GM12878 (cell line): ENCODE data around the gene PIK3R3. TPM values are rescaled to one million over a fixed set of nuclear protein-coding genes. Genes with fewer than 3 reads are reported as not detected.

ENCODE experiments used
- ATAC-seq: fragments of 200-7000 bp; cut with Tn5 transposase; 3 replicates; pipeline ENCODE4 v1.9.1; 2020; ENCODE audit warnings: mild to moderate bottlenecking, moderate library complexity
- BruUV-seq: library from RNA; stranded (reverse); fragments of 400-500 nt; replicated peaks from 2 replicates; lab custom pipeline; 2021; lab: Mats Ljungman, UMichigan
- CTCF ChIA-PET: fragments of 300-600 bp; sonication (Branson Sonifier 250); formaldehyde crosslinking; extraction: SDS; loops from one replicate; lab custom pipeline; 2021; ENCODE audit warnings: inconsistent platforms; lab: Yijun Ruan, JAX
- POLR2A ChIA-PET: fragments of 350-600 bp; formaldehyde crosslinking; extraction: SDS; loops from one replicate; lab custom pipeline; 2021; ENCODE audit warnings: inconsistent platforms; lab: Charles Lee
- RAD21 ChIA-PET: fragments of 300-600 bp; sonication (Branson Sonifier 250); formaldehyde crosslinking; loops from one replicate; lab custom pipeline; 2023; ENCODE audit warnings: antibody characterized with exemption; ENCODE audit not compliant: unreplicated experiment; lab: Charles Lee
- SMC1A ChIA-PET: fragments of 300-600 bp; sonication (Branson Sonifier 250); formaldehyde crosslinking; loops from one replicate; lab custom pipeline; 2023; ENCODE audit not compliant: unreplicated experiment, uncharacterized antibody; lab: Charles Lee
- DNase-seq: peaks from one replicate; pipeline ENCODE4 v3.0.0-alpha.2; 2011; ENCODE audit warnings: low read depth, low spot score
- FAIRE-seq: peaks from 3 replicates; lab custom pipeline; 2011; peaks lifted over from hg19 to GRCh38; lab: Jason Lieb, UNC
- H2AFZ ChIP-seq: 2 replicates; pipeline ENCODE4 v1.6.0; 2011; ENCODE audit warnings: low read depth, low read length, control low read depth; ENCODE audit not compliant: control insufficient read depth
- H3K27ac ChIP-seq: 2 replicates; pipeline ENCODE4 v1.5.1; 2011; ENCODE audit warnings: control low read depth; ENCODE audit not compliant: control insufficient read depth, insufficient read depth
- H3K27me3 ChIP-seq, 2 experiments: replicated peaks in 1 of 2; 2 replicates each; pipeline versions ENCODE4 v1.6.0 to v1.6.1; 2011; ENCODE audit warnings: low read length in 1 of 2; ENCODE audit not compliant: control insufficient read depth in 2 of 2, insufficient read depth in 2 of 2
- H3K36me3 ChIP-seq, 2 experiments: 2 replicates each; pipeline ENCODE4 v1.5.1; 2011; ENCODE audit warnings: low read length in 1 of 2; ENCODE audit not compliant: control insufficient read depth in 2 of 2, insufficient read depth in 2 of 2
- H3K4me1 ChIP-seq: 2 replicates; pipeline ENCODE4 v1.6.1; 2011; ENCODE audit warnings: mild to moderate bottlenecking, low read length, moderate library complexity, mixed read lengths; ENCODE audit not compliant: control insufficient read depth, insufficient read depth
- H3K4me2 ChIP-seq: 2 replicates; pipeline ENCODE4 v1.6.0; 2011; ENCODE audit warnings: control low read depth; ENCODE audit not compliant: control insufficient read depth, insufficient read depth
- H3K4me3 ChIP-seq: fragments of 200-600 bp; sonication (generic); 2 replicates; pipeline ENCODE4 v1.5.1; 2016
- H3K79me2 ChIP-seq: 2 replicates; pipeline ENCODE4 v1.6.0; 2011; ENCODE audit warnings: low read length; ENCODE audit not compliant: control insufficient read depth, insufficient read depth
- H3K9ac ChIP-seq: 2 replicates; pipeline ENCODE4 v1.8.0; 2011; ENCODE audit warnings: low read length, control low read depth, mixed read lengths; ENCODE audit not compliant: control insufficient read depth, insufficient read depth
- H3K9me3 ChIP-seq: replicated peaks from 3 replicates; pipeline ENCODE4 v1.5.1; 2011; ENCODE audit warnings: mild to moderate bottlenecking, low read length; ENCODE audit not compliant: control insufficient read depth, insufficient read depth
- H4K20me1 ChIP-seq: 2 replicates; pipeline ENCODE4 v1.6.0; 2011; ENCODE audit not compliant: control insufficient read depth, insufficient read depth
- CBX3 ChIP-seq: fragments of 200-600 bp; sonication (generic); IDR thresholded peaks from 2 replicates; pipeline ENCODE4 v1.6.1; 2016; ENCODE audit warnings: low read depth, borderline replicate concordance
- FOXK2 ChIP-seq: fragments of 450-650 bp; IDR thresholded peaks from 2 replicates; pipeline ENCODE4 v1.6.1; 2017; ENCODE audit warnings: mild to moderate bottlenecking, moderate library complexity
- GATAD2B ChIP-seq: fragments of 450-650 bp; conservative IDR thresholded peaks from 2 replicates; pipeline ENCODE4 v1.6.1; 2017; ENCODE audit warnings: low read depth, mild to moderate bottlenecking, moderate library complexity
- IKZF2 ChIP-seq, 2 experiments: fragments of 450-650 bp; IDR thresholded peaks; 2 replicates each; pipeline ENCODE4 v1.6.1; 2017; ENCODE audit warnings: mild to moderate bottlenecking in 2 of 2, moderate library complexity in 2 of 2
- LARP7 ChIP-seq: fragments of 450-650 bp; IDR thresholded peaks from 2 replicates; pipeline ENCODE4 v1.6.1; 2017; ENCODE audit warnings: mild to moderate bottlenecking
- PML ChIP-seq: IDR thresholded peaks from 2 replicates; pipeline ENCODE4 v1.6.1; 2012; ENCODE audit warnings: low read length, inconsistent platforms
- POLR2AphosphoS2 ChIP-seq: IDR thresholded peaks from 2 replicates; pipeline ENCODE4 v1.6.1; 2011; ENCODE audit warnings: low read depth, mild to moderate bottlenecking, low read length, improper control_type of control experiment, moderate library complexity
- RUNX3 ChIP-seq: IDR thresholded peaks from 2 replicates; pipeline ENCODE4 v1.6.1; 2012; ENCODE audit warnings: low read length, inconsistent platforms
- ZSCAN29 ChIP-seq: fragments of 450-650 bp; IDR thresholded peaks from 2 replicates; pipeline ENCODE4 v1.6.1; 2017; ENCODE audit warnings: mild to moderate bottlenecking, moderate library complexity
- WGBS: methylation state at CpG from one replicate; pipeline ENCODE4 v1.1.6; 2016; ENCODE audit warnings: low lambda C conversion rate; ENCODE audit not compliant: insufficient replicate concordance, insufficient coverage; ENCODE audit errors: missing lambda C conversion rate; 5-methylcytosine and 5-hydroxymethylcytosine counted together
- in situ Hi-C: fragments of 300-500 bp; cut with MboI; formaldehyde crosslinking; loops from 9 replicates; pipeline ENCODE4 v1.14.3; 2018; ENCODE audit warnings: mixed read lengths
- intact Hi-C: fragments of 100-400 bp; cut with micrococcal nuclease; formaldehyde crosslinking; loops from one replicate; pipeline ENCODE4 v1.14.2; 2022; ENCODE audit not compliant: unreplicated experiment
- polyA plus RNA-seq, 11 experiments: library from polyadenylated mRNA; depleted of rRNA in 4 of 11; unstranded in 6 of 11; stranded (reverse) in 5 of 11; fragments of >200 nt; fragmentation: Nextera tagmentation in 4 of 11; fragmentation: Illumina TruSeq in 1 of 11; extraction: Ambion mirVana in 4 of 11; extraction: Trizol in 1 of 11; gene quantifications; 1 replicate in 1 of 11; 2 replicates in 10 of 11; pipeline versions ENCODE4 v1.2.1 to v1.2.3, GENCODE V29; 2011 to 2016; ENCODE audit warnings: inconsistent platforms in 2 of 11, missing spikeins in 2 of 11, low read depth in 1 of 11
- total RNA-seq, 4 experiments: library from RNA; depleted of rRNA in 3 of 4; stranded (reverse); fragments of >200 nt in 3 of 4; fragmentation: Illumina TruSeq in 1 of 4; extraction: Trizol in 1 of 4; gene quantifications; 2 replicates each; pipeline versions ENCODE4 v1.2.1 to v1.2.3, GENCODE V29; 2013 to 2021
- TF ChIP-seq, protein P1 (sequence below): IDR thresholded peaks from 2 replicates; pipeline ENCODE4 v1.6.1; 2012; ENCODE audit warnings: improper control_type of control experiment, low read depth, low read length; ENCODE audit not compliant: insufficient replicate concordance
- TF ChIP-seq, protein P2 (sequence below): fragments of 450-650 bp; IDR thresholded peaks from 2 replicates; pipeline ENCODE4 v1.6.1; 2016; ENCODE audit warnings: mild to moderate bottlenecking
- TF ChIP-seq, protein P3 (sequence below): IDR thresholded peaks from 2 replicates; pipeline ENCODE4 v1.6.1; 2012; ENCODE audit warnings: mild to moderate bottlenecking, low read depth, low read length

Gene PIK3R3
- total and polyA plus RNA-seq, 10 of the 15 experiments (the other 5 are each of a cell fraction or from before 2014, with no cell fraction given), result 4.8 to 27.0 (median 19.8) TPM

DNA sequence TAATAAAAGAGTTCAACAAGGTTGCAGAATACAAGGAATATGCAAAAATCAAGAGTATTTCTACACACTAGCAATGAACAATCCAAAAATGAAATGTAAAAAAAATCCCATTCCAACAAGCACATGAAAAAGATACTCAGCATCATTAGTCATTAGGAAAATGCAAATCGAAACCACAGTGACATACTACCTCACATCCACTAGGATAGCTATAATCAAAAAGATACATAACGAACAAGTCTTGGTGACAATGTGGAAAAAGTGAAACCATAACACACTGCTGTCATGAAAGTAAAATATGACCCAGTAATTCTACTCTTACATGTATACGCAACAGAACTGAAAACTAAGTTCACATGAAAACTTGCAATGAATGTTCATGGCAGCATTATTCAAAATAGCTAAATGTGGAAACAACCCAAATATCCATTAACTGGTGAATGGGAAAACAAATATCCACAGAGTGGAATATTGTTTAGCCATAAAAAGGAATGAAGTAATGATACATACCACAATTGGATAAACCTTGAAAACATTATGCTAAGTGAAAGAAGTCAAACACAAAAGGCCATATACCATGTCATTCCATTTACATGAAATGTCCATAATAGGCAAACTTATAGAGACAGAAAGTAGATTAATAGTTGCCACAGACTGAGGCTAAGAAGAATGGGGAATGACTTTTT lies 34.3 kb downstream of the PIK3R3 start:
- DNase-seq, result no peak
- Histone ChIP-seq H3K4me3 (no peak overlapping the region), H4K20me1 (no peaks in the 10 kb centered on the region), H2AFZ (peak overlapping the region; percentile 24; the same call in 1 of the 2 replicates), H3K9me3 (peaks cover 10% of the 10 kb centered on the region), H3K9ac (no peak overlapping the region), H3K27me3 (no peaks in the 10 kb centered on the region), H3K79me2 (peaks cover 34% of the 10 kb centered on the region), H3K27ac (0 out of 2 replicates have a peak overlapping the region, but pooled peaks have one; percentile 25), H3K36me3 (no peaks in the 10 kb centered on the region; a peak in 1 of 4 replicates), H3K4me2 (peak overlapping the region; percentile 21), H3K4me1 (peaks cover 21% of the 10 kb centered on the region)
- SMC1A ChIA-PET, result interaction anchor here (0.7 to 2.5 kb wide), 9 partner anchors 9 to 44 kb away, joined by 3 to 9 read pairs (median 3); no protein-coding TSS in a partner anchor
- peak; percentile 52 for FAIRE-seq
- POLR2A ChIA-PET, result interaction anchor here (0.6 to 0.7 kb wide), 3 partner anchors 9 to 335 kb away, joined by 4 to 6 read pairs (median 4); no protein-coding TSS in a partner anchor
- CTCF ChIA-PET, result interaction anchor here (0.9 to 1.9 kb wide), 4 partner anchors 12 to 56 kb away, joined by 3 to 5 read pairs (median 4); no protein-coding TSS in a partner anchor
- RAD21 ChIA-PET, result interaction anchor here (1.4 kb wide), 1 partner anchor 35 kb away, joined by 4 read pairs; no protein-coding TSS in a partner anchor
- in situ Hi-C loops (no loop called here), intact Hi-C loops (no loop called here)
- 2% methylated on average over 3 of the region's 3 CpGs for WGBS
- no TSS peak for BruUV-seq
- ATAC-seq, result peak; percentile 84
- no peak for TF ChIP-seq FOXK2
- no peak for TF ChIP-seq PML
- peak; percentile 69; the same call in 1 of the 2 replicates for TF ChIP-seq RUNX3
- TF ChIP-seq, protein P1, sequence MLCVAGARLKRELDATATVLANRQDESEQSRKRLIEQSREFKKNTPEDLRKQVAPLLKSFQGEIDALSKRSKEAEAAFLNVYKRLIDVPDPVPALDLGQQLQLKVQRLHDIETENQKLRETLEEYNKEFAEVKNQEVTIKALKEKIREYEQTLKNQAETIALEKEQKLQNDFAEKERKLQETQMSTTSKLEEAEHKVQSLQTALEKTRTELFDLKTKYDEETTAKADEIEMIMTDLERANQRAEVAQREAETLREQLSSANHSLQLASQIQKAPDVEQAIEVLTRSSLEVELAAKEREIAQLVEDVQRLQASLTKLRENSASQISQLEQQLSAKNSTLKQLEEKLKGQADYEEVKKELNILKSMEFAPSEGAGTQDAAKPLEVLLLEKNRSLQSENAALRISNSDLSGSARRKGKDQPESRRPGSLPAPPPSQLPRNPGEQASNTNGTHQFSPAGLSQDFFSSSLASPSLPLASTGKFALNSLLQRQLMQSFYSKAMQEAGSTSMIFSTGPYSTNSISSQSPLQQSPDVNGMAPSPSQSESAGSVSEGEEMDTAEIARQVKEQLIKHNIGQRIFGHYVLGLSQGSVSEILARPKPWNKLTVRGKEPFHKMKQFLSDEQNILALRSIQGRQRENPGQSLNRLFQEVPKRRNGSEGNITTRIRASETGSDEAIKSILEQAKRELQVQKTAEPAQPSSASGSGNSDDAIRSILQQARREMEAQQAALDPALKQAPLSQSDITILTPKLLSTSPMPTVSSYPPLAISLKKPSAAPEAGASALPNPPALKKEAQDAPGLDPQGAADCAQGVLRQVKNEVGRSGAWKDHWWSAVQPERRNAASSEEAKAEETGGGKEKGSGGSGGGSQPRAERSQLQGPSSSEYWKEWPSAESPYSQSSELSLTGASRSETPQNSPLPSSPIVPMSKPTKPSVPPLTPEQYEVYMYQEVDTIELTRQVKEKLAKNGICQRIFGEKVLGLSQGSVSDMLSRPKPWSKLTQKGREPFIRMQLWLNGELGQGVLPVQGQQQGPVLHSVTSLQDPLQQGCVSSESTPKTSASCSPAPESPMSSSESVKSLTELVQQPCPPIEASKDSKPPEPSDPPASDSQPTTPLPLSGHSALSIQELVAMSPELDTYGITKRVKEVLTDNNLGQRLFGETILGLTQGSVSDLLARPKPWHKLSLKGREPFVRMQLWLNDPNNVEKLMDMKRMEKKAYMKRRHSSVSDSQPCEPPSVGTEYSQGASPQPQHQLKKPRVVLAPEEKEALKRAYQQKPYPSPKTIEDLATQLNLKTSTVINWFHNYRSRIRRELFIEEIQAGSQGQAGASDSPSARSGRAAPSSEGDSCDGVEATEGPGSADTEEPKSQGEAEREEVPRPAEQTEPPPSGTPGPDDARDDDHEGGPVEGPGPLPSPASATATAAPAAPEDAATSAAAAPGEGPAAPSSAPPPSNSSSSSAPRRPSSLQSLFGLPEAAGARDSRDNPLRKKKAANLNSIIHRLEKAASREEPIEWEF, result no peak
- TF ChIP-seq ZSCAN29, result no peak
- TF ChIP-seq, protein P2, sequence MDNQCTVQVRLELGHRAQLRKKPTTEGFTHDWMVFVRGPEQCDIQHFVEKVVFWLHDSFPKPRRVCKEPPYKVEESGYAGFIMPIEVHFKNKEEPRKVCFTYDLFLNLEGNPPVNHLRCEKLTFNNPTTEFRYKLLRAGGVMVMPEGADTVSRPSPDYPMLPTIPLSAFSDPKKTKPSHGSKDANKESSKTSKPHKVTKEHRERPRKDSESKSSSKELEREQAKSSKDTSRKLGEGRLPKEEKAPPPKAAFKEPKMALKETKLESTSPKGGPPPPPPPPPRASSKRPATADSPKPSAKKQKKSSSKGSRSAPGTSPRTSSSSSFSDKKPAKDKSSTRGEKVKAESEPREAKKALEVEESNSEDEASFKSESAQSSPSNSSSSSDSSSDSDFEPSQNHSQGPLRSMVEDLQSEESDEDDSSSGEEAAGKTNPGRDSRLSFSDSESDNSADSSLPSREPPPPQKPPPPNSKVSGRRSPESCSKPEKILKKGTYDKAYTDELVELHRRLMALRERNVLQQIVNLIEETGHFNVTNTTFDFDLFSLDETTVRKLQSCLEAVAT, result no peak
- no peak; the same call in 1 of the 2 replicates for TF ChIP-seq CBX3
- TF ChIP-seq, protein P3, sequence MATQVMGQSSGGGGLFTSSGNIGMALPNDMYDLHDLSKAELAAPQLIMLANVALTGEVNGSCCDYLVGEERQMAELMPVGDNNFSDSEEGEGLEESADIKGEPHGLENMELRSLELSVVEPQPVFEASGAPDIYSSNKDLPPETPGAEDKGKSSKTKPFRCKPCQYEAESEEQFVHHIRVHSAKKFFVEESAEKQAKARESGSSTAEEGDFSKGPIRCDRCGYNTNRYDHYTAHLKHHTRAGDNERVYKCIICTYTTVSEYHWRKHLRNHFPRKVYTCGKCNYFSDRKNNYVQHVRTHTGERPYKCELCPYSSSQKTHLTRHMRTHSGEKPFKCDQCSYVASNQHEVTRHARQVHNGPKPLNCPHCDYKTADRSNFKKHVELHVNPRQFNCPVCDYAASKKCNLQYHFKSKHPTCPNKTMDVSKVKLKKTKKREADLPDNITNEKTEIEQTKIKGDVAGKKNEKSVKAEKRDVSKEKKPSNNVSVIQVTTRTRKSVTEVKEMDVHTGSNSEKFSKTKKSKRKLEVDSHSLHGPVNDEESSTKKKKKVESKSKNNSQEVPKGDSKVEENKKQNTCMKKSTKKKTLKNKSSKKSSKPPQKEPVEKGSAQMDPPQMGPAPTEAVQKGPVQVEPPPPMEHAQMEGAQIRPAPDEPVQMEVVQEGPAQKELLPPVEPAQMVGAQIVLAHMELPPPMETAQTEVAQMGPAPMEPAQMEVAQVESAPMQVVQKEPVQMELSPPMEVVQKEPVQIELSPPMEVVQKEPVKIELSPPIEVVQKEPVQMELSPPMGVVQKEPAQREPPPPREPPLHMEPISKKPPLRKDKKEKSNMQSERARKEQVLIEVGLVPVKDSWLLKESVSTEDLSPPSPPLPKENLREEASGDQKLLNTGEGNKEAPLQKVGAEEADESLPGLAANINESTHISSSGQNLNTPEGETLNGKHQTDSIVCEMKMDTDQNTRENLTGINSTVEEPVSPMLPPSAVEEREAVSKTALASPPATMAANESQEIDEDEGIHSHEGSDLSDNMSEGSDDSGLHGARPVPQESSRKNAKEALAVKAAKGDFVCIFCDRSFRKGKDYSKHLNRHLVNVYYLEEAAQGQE, result no peak
- no peak for TF ChIP-seq POLR2AphosphoS2
- TF ChIP-seq IKZF2 (IDR thresholded peaks at IDR 0.05), result peak; percentile 53 to 57; a peak in 3 of 4 replicates
- TF ChIP-seq LARP7, result no peak
- TF ChIP-seq GATAD2B, result no peak
